ENCODE data around the gene CA10. TPM values are rescaled to one million over a fixed set of nuclear protein-coding genes. Genes with fewer than 3 reads are reported as not detected.

CA10 gene
- total and polyA plus RNA-seq, 5 donors from 2014 or later: not detected

DNA sequence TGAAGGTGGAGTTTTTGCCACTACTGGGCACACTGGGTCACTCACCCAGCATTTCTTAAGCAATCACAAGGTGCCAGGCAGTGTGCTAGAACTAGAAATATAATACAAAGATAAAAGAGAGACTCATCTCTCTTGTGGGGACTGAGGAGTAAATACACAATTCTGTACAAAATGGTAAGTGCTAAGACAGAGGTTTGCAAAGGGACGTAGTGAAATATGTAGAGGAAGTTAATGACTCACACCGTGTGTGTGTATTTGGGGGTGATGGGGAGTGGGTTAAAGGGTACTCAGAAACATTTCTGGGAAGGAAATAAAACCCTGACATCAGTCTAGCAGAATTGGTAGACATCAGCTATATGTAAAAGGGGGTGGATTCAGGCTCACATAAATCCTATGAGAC, 389.3 kb downstream of the CA10 start:
- peaks cover 0 to 3% (median 0%) of the 10 kb centered on the region in 7 donors for H3K9me3 Mint-ChIP-seq
- DNase-seq (no peak), ATAC-seq (ENCODE audit: low read depth in 2 of 2) (no peak)
- H3K36me3 Mint-ChIP-seq: no peaks in the 10 kb centered on the region
- Histone ChIP-seq H3K27ac (ENCODE audit: insufficient read depth, low read length, poor library complexity, severe bottlenecking) (no peak overlapping the region), H3K36me3 (ENCODE audit: control insufficient read depth, insufficient read depth, low read length) (no peaks in the 10 kb centered on the region), H3K4me3 (ENCODE audit: low read depth, low read length) (no peak overlapping the region), H3K27me3 (ENCODE audit: control insufficient read depth, insufficient read depth, low read length) (no peaks in the 10 kb centered on the region), H3K9me3 (ENCODE audit: control insufficient read depth in 2 of 2, low read length in 2 of 2) (no peaks in the 10 kb centered on the region), H3K4me1 (ENCODE audit: control insufficient read depth, insufficient read depth, low read length, poor library complexity, severe bottlenecking) (no peaks in the 10 kb centered on the region)
- H3K27ac Mint-ChIP-seq: no peak overlapping the region
- no peak overlapping the region for H3K4me3 Mint-ChIP-seq
- H3K4me1 Mint-ChIP-seq: peaks cover 0 to 8% (median 3%) of the 10 kb centered on the region in 4 donors
- H3K27me3 Mint-ChIP-seq: peaks cover 5% of the 10 kb centered on the region

DNA sequence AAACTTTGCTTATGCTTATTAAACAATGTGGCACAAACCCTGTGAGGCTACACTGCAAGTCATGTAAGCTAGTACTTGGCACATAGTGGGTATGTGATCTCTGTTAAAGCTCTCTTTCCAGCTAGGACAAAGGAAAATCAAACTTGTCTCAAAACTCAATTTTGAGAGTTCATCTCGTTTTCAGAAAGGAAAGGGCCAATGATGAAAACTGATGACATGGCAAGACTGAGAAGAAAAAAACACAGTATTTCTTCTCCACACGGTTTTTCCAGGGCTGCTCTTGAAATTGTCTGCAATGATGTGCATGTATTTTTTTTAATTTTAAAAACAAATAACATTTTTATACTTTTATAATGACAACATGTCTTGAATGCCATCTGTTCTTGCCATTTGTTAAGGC, 389.8 kb downstream of the CA10 start:
- ATAC-seq (ENCODE audit: low read depth in 2 of 2): no peak
- H3K27me3 Mint-ChIP-seq: peaks cover 7% of the 10 kb centered on the region
- H3K27ac ChIP-seq (ENCODE audit: insufficient read depth, low read length, poor library complexity, severe bottlenecking): no peak overlapping the region
- H3K4me1 Mint-ChIP-seq: peaks cover 0 to 8% (median 3%) of the 10 kb centered on the region in 4 donors
- H3K4me1 ChIP-seq (ENCODE audit: control insufficient read depth, insufficient read depth, low read length, poor library complexity, severe bottlenecking): no peaks in the 10 kb centered on the region
- no peak for DNase-seq
- no peak overlapping the region for H3K4me3 Mint-ChIP-seq
- no peaks in the 10 kb centered on the region for H3K9me3 ChIP-seq (ENCODE audit: control insufficient read depth in 2 of 2, low read length in 2 of 2)
- H3K27ac Mint-ChIP-seq: no peak overlapping the region
- H3K4me3 ChIP-seq (ENCODE audit: low read depth, low read length): no peak overlapping the region
- H3K27me3 ChIP-seq (ENCODE audit: control insufficient read depth, insufficient read depth, low read length): no peaks in the 10 kb centered on the region
- no peaks in the 10 kb centered on the region for H3K36me3 Mint-ChIP-seq
- peaks cover 0 to 3% (median 0%) of the 10 kb centered on the region in 7 donors for H3K9me3 Mint-ChIP-seq
- H3K36me3 ChIP-seq (ENCODE audit: control insufficient read depth, insufficient read depth, low read length): no peaks in the 10 kb centered on the region

DNA sequence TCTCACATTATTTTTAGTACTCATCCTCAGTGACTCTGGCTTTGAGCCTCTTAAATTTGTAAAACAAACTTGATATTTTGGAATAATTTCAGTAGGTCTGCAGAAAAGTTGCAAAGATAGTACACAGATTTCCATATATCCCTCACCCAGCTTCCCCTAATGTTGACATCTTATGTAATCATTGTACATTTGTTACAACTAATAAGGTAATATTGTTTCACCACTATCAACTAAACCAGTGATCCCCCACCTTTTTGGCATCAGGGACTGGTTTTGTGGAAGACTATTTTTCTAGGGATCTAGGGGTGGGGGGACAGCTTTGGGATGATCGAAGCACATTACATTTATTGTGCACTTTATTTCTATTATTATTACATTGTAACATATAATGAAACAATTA, 391.2 kb downstream of the CA10 start:
- peaks cover 0 to 2% (median 0%) of the 10 kb centered on the region in 7 donors for H3K9me3 Mint-ChIP-seq
- H3K27ac Mint-ChIP-seq: no peak overlapping the region
- Histone ChIP-seq H3K4me3 (ENCODE audit: low read depth, low read length) (no peak overlapping the region), H3K27me3 (ENCODE audit: control insufficient read depth, insufficient read depth, low read length) (no peaks in the 10 kb centered on the region), H3K36me3 (ENCODE audit: control insufficient read depth, insufficient read depth, low read length) (no peaks in the 10 kb centered on the region), H3K4me1 (ENCODE audit: control insufficient read depth, insufficient read depth, low read length, poor library complexity, severe bottlenecking) (no peaks in the 10 kb centered on the region), H3K9me3 (ENCODE audit: control insufficient read depth in 2 of 2, low read length in 2 of 2) (no peaks in the 10 kb centered on the region), H3K27ac (ENCODE audit: insufficient read depth, low read length, poor library complexity, severe bottlenecking) (no peak overlapping the region)
- H3K27me3 Mint-ChIP-seq: peaks cover 7% of the 10 kb centered on the region
- no peak for DNase-seq
- H3K4me3 Mint-ChIP-seq: no peak overlapping the region
- ATAC-seq (ENCODE audit: low read depth in 2 of 2): no peak
- H3K4me1 Mint-ChIP-seq: peaks cover 0 to 8% (median 3%) of the 10 kb centered on the region in 4 donors
- no peaks in the 10 kb centered on the region for H3K36me3 Mint-ChIP-seq

DNA sequence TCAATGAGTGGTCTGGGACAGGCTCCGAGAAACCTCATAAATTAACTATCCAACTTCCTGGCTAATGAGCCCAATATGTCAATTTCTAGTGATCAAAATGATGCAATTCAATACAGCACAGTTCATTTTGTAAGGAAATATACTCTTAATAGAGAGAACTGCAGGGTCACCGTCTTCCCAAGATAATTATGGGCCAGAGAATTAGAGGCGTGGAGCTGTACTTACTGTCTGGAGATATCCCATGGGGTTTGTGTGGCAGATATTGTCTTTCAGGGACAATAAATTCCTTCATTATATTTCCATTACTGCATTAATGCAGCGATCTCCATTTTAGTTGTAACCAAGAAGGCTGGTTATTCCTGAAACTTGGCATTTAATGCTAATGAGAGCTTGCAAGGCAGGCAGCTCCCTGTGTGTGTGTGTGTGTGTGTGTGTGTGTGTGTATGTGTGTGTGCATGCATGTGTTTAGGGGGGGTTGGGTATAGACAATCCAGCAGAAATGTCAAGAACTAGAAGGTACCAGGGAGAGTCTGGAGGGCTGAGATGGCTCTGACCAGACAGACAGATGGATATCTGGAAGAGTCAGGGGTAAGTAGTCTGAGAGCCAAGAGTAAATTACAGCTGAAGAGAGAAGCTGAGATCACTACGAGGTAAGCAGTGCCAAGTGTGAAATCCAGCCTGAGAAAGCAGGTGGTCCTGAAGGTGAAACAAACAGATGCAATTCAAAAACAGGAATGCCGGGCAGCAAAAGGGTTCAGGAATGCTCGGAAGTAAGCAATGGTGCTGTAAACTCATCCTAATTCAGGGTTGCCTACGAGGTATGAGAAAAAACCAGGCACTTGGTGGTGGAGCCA, 393.0 kb downstream of the CA10 start:
- Histone ChIP-seq H3K9me3 (ENCODE audit: control insufficient read depth in 2 of 2, low read length in 2 of 2) (no peaks in the 10 kb centered on the region), H3K4me1 (ENCODE audit: control insufficient read depth, insufficient read depth, low read length, poor library complexity, severe bottlenecking) (no peaks in the 10 kb centered on the region), H3K27me3 (ENCODE audit: control insufficient read depth, insufficient read depth, low read length) (no peaks in the 10 kb centered on the region), H3K27ac (ENCODE audit: insufficient read depth, low read length, poor library complexity, severe bottlenecking) (no peak overlapping the region), H3K36me3 (ENCODE audit: control insufficient read depth, insufficient read depth, low read length) (no peaks in the 10 kb centered on the region), H3K4me3 (ENCODE audit: low read depth, low read length) (no peak overlapping the region)
- Mint-ChIP-seq H3K27me3 (peaks cover 7% of the 10 kb centered on the region), H3K36me3 (no peaks in the 10 kb centered on the region), H3K9me3 (no peaks in the 10 kb centered on the region), H3K4me3 (no peak overlapping the region), H3K27ac (no peak overlapping the region), H3K4me1 (peaks cover 0 to 8% (median 3%) of the 10 kb centered on the region in 4 donors)
- ATAC-seq (ENCODE audit: low read depth in 2 of 2) (no peak), DNase-seq (no peak)

DNA sequence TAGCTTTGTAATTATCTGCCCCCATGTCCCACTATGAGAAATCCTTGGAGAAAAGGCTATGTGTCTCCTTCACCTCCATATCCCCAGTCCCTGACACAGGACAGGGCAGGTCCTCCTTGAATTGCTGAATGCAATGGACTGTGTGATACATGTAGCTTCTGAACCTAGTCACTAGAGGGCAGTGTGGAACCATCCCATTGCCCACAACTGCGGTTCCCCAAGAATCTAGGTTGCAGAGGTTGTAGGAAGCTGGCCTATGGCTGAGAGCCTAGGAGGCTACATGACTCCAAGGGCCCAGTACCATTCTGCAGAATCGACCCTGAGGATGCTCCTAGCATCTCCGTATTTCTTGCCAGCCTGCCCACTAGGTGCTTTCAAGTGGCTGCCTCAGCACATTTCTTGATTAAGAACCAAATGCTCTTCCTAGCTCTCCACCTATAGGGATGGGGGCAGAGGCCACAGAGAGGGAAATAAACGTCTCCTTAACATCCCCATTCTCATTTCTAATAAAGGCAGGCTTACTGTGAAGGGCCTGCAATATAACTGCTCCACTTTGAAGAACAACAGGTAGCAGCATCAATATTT, 394.0 kb downstream of the CA10 start:
- Histone ChIP-seq H3K4me3 (ENCODE audit: low read depth, low read length) (no peak overlapping the region), H3K36me3 (ENCODE audit: control insufficient read depth, insufficient read depth, low read length) (no peaks in the 10 kb centered on the region), H3K27me3 (ENCODE audit: control insufficient read depth, insufficient read depth, low read length) (no peaks in the 10 kb centered on the region), H3K27ac (ENCODE audit: insufficient read depth, low read length, poor library complexity, severe bottlenecking) (no peak overlapping the region), H3K9me3 (ENCODE audit: control insufficient read depth in 2 of 2, low read length in 2 of 2) (no peaks in the 10 kb centered on the region), H3K4me1 (ENCODE audit: control insufficient read depth, insufficient read depth, low read length, poor library complexity, severe bottlenecking) (no peaks in the 10 kb centered on the region)
- H3K4me1 Mint-ChIP-seq: peaks cover 0 to 5% (median 3%) of the 10 kb centered on the region in 4 donors
- DNase-seq (peak in 2 of 3 donors; percentile 41 to 70), ATAC-seq (ENCODE audit: low read depth in 2 of 2) (peak; percentile 63 to 81)
- H3K4me3 Mint-ChIP-seq: no peak overlapping the region
- H3K9me3 Mint-ChIP-seq: no peaks in the 10 kb centered on the region
- no peak overlapping the region for H3K27ac Mint-ChIP-seq
- peaks cover 7% of the 10 kb centered on the region for H3K27me3 Mint-ChIP-seq
- no peaks in the 10 kb centered on the region for H3K36me3 Mint-ChIP-seq

DNA sequence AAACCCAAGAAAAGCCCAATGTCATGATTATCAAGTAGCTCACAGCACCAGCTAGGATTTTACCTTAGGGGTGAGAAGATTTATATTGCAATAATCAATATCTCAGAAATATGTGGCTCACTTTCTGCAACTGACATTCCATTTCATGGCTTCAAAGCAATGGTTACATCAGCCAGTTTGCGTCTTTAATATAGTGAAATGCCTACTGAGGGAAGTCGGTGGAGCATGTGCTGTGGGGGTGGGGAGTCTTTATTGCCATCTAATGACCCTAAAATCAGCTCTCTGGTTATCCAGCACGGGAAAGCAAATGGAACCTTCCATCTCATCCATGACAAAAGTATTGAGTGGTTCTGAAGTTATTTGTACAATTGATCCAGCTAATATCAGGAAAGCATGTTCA, 395.5 kb downstream of the CA10 start:
- Mint-ChIP-seq H3K4me1 (peaks cover 0 to 4% (median under 1%) of the 10 kb centered on the region in 4 donors), H3K27ac (no peak overlapping the region), H3K27me3 (peaks cover 7% of the 10 kb centered on the region), H3K36me3 (no peaks in the 10 kb centered on the region), H3K4me3 (no peak overlapping the region), H3K9me3 (no peaks in the 10 kb centered on the region)
- Histone ChIP-seq H3K36me3 (ENCODE audit: control insufficient read depth, insufficient read depth, low read length) (no peaks in the 10 kb centered on the region), H3K27ac (ENCODE audit: insufficient read depth, low read length, poor library complexity, severe bottlenecking) (no peak overlapping the region), H3K4me1 (ENCODE audit: control insufficient read depth, insufficient read depth, low read length, poor library complexity, severe bottlenecking) (no peaks in the 10 kb centered on the region), H3K27me3 (ENCODE audit: control insufficient read depth, insufficient read depth, low read length) (no peaks in the 10 kb centered on the region), H3K9me3 (ENCODE audit: control insufficient read depth in 2 of 2, low read length in 2 of 2) (no peaks in the 10 kb centered on the region), H3K4me3 (ENCODE audit: low read depth, low read length) (no peak overlapping the region)
- ATAC-seq (ENCODE audit: low read depth in 2 of 2) (no peak), DNase-seq (no peak)

DNA sequence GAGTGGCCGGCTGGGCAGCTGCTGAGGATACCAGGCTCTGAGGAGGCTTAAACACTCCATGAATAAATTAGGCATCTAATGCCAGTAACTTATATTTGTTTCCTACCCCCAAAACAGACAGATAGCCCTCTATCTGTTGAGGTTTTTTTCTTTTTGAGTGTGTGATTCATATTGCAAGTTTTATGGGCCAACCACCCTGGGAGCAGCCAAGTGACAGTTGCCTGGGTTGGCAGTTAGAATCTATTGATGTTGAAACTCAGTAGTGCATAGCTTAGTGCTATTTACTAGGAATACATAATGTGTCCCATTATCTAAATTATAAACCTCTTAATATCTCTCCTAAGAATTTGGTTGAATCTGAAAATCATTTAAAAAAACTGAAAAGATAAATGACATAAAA, 397.4 kb downstream of the CA10 start:
- no peak overlapping the region for H3K4me3 Mint-ChIP-seq
- H3K4me1 Mint-ChIP-seq: peaks cover 0 to 4% (median under 1%) of the 10 kb centered on the region in 4 donors
- DNase-seq: no peak
- no peaks in the 10 kb centered on the region for H3K36me3 Mint-ChIP-seq
- no peaks in the 10 kb centered on the region for H3K9me3 Mint-ChIP-seq
- no peaks in the 10 kb centered on the region for H3K9me3 ChIP-seq (ENCODE audit: control insufficient read depth in 2 of 2, low read length in 2 of 2)
- no peaks in the 10 kb centered on the region for H3K36me3 ChIP-seq (ENCODE audit: control insufficient read depth, insufficient read depth, low read length)
- no peak overlapping the region for H3K4me3 ChIP-seq (ENCODE audit: low read depth, low read length)
- H3K4me1 ChIP-seq (ENCODE audit: control insufficient read depth, insufficient read depth, low read length, poor library complexity, severe bottlenecking): no peaks in the 10 kb centered on the region
- H3K27me3 Mint-ChIP-seq: peaks cover 7% of the 10 kb centered on the region
- H3K27ac Mint-ChIP-seq: no peak overlapping the region
- no peak for ATAC-seq (ENCODE audit: low read depth in 2 of 2)
- H3K27me3 ChIP-seq (ENCODE audit: control insufficient read depth, insufficient read depth, low read length): no peaks in the 10 kb centered on the region
- H3K27ac ChIP-seq (ENCODE audit: insufficient read depth, low read length, poor library complexity, severe bottlenecking): no peak overlapping the region
